Activated CD4-positive, alpha-beta memory T cell treated with anti-CD3 and anti-CD28 coated beads for 36 hours (primary cell): ENCODE data around the gene NFIA. TPM values are rescaled to one million over a fixed set of nuclear protein-coding genes. Genes with fewer than 3 reads are reported as not detected.
A peak's percentile ranks its signal among the peaks of the same experiment; 100 is the strongest.

Source experiments
- CTCF ChIA-PET: fragments of 350-600 bp; sonication (Branson Sonifier 250); formaldehyde crosslinking; loops from one replicate; lab custom pipeline; 2021; ENCODE audit warnings: antibody characterized with exemption, inconsistent platforms; lab: Charles Lee
- POLR2A ChIA-PET: fragments of 350-600 bp; sonication (Branson Sonifier 250); formaldehyde crosslinking; loops from one replicate; lab custom pipeline; 2021; ENCODE audit warnings: antibody characterized with exemption; lab: Charles Lee
- DNase-seq: peaks from one replicate; pipeline ENCODE4 v3.0.0-alpha.2; 2020
- H3K27ac Mint-ChIP-seq: one replicate; pipeline ENCODE4 v1.8.0; 2021; ENCODE audit warnings: mixed read lengths
- H3K27me3 Mint-ChIP-seq: one replicate; pipeline ENCODE4 v1.8.0; 2021; ENCODE audit warnings: mixed read lengths
- H3K36me3 Mint-ChIP-seq: one replicate; pipeline ENCODE4 v1.8.0; 2021; ENCODE audit warnings: mixed read lengths
- H3K4me1 Mint-ChIP-seq: one replicate; pipeline ENCODE4 v1.8.0; 2021; ENCODE audit warnings: low read depth, mixed read lengths
- H3K4me3 Mint-ChIP-seq: one replicate; pipeline ENCODE4 v1.8.0; 2021; ENCODE audit warnings: mild to moderate bottlenecking, mixed read lengths
- H3K9me3 Mint-ChIP-seq: one replicate; pipeline ENCODE4 v1.8.0; 2021; ENCODE audit warnings: mixed read lengths
- intact Hi-C: fragments of 100-400 bp; cut with micrococcal nuclease; formaldehyde crosslinking; loops from one replicate; pipeline ENCODE4 v1.15.1; 2023
- total RNA-seq, 2 experiments: library from RNA; stranded (reverse); gene quantifications; one replicate each; pipeline ENCODE4 v1.2.3, GENCODE V29; 2021

NFIA gene
- total RNA-seq, 2 experiments from 2014 or later: 5.3 to 7.1 TPM

- Mint-ChIP-seq H3K4me1 (peaks cover 29% of the 10 kb centered on the region), H3K27ac (no peak overlapping the region)
Observed at GRCh38 chr1:61282387-61282786, 200.0 kb downstream of the NFIA start.

GRCh38 chr1:61284248-61284854, 202.0 kb downstream of the NFIA start:
- Mint-ChIP-seq H3K27ac (no peak overlapping the region), H3K4me1 (peaks cover 19% of the 10 kb centered on the region), H3K36me3 (no peaks in the 10 kb centered on the region), H3K9me3 (no peaks in the 10 kb centered on the region), H3K27me3 (no peaks in the 10 kb centered on the region), H3K4me3 (no peak overlapping the region)
- CTCF ChIA-PET: no interaction called here
- POLR2A ChIA-PET: interaction anchor here (1.2 kb wide), 2 partner anchors 13 to 17 kb away, joined by 5 to 6 read pairs; no protein-coding TSS in a partner anchor
- intact Hi-C loops: no loop called here
- peak; percentile 21 for DNase-seq

More at GRCh38 chr1:61282387-61282786, 200.0 kb downstream of the NFIA start:
- no peak for DNase-seq
- Mint-ChIP-seq H3K27me3 (no peaks in the 10 kb centered on the region), H3K4me3 (no peak overlapping the region), H3K9me3 (no peaks in the 10 kb centered on the region), H3K36me3 (no peaks in the 10 kb centered on the region)
- ChIA-PET CTCF (no interaction called here), POLR2A (no interaction called here)
- intact Hi-C loops: no loop called here

DNA sequence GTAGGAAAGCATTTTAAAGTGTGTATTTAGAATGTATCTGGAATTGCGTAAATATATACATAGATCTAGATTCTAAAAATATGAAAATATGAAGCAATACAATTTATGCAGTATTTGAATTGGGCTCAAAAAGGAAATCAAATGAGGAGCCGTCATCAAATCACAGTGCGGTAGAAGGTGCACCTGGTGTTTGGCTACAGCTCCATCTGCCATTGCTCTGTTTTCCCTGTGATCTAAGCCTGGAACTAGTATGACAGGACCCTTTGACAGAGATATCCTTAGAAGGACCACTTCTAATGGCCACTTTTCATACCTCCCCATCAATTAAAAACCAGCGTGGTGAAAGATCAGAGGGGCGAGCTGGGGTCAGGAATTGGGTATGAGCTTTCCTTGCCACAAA, 202.6 kb downstream of the NFIA start:
- H3K4me3 Mint-ChIP-seq: no peak overlapping the region
- intact Hi-C loops: no loop called here
- CTCF ChIA-PET: no interaction called here

DNA sequence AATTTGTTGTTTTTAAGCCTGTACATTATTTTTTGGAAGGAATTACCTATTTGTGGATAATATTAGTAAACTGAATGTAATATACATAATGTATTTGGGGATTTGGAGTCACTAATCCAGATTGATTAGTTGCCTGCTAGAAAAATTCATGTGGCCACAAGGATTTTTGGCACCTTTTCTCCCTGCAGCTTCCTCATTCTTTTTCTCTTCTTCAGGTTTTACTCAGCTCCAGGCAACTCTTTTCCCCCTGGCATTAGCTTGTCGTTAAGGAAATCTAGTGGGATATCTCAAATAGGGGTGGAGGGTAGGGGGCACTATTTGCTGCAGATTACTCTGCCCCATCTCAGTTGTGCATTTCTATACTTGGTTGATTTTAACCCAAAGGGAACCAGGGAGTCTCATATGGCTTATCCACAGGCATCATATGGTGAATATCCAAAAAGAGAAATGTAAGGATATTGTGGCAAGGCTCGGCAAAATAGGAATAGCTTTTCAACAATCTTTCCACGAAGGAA, 203.1 kb downstream of the NFIA start:
- Mint-ChIP-seq H3K4me1 (peaks cover 11% of the 10 kb centered on the region), H3K27ac (no peak overlapping the region), H3K9me3 (no peaks in the 10 kb centered on the region), H3K4me3 (no peak overlapping the region), H3K27me3 (no peaks in the 10 kb centered on the region), H3K36me3 (no peaks in the 10 kb centered on the region)
- intact Hi-C loops: no loop called here
- ChIA-PET CTCF (no interaction called here), POLR2A (no interaction called here)
- DNase-seq: no peak

More for the DNA sequence above, 202.6 kb downstream of the NFIA start:
- no peaks in the 10 kb centered on the region for H3K36me3 Mint-ChIP-seq
- no peak for DNase-seq
- H3K4me1 Mint-ChIP-seq: peaks cover 14% of the 10 kb centered on the region
- H3K27me3 Mint-ChIP-seq: no peaks in the 10 kb centered on the region
- no peaks in the 10 kb centered on the region for H3K9me3 Mint-ChIP-seq
- POLR2A ChIA-PET: interaction anchor here (1.2 kb wide), 2 partner anchors 13 to 17 kb away, joined by 5 to 6 read pairs; no protein-coding TSS in a partner anchor
- H3K27ac Mint-ChIP-seq: no peak overlapping the region

DNA sequence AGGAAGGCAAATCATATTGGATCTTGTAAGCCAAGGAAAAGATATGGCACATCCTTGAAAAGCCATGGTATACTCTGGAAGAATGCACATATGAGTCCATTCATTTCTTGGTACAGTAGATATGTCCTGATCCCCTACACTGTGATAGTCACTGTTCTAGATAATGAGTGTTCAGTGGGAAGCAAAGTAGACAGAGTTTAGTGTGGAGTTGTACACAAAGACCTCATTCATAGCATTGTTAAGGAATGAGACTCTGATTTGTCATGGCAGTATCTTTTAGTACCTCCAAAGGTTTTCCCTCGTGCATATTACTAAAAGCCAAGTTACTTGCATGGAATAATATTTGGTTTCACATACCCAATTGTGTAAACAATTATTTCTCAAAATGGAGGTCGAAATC, 204.7 kb downstream of the NFIA start:
- POLR2A ChIA-PET: no interaction called here
- Mint-ChIP-seq H3K4me3 (no peak overlapping the region), H3K27ac (no peak overlapping the region), H3K36me3 (no peaks in the 10 kb centered on the region), H3K9me3 (no peaks in the 10 kb centered on the region), H3K27me3 (no peaks in the 10 kb centered on the region), H3K4me1 (peaks cover 11% of the 10 kb centered on the region)
- no peak for DNase-seq
- intact Hi-C loops: no loop called here
- CTCF ChIA-PET: no interaction called here

GRCh38 chr1:61287734-61288133, 205.4 kb downstream of the NFIA start:
- POLR2A ChIA-PET: no interaction called here
- no peaks in the 10 kb centered on the region for H3K27me3 Mint-ChIP-seq
- no peak for DNase-seq
- H3K36me3 Mint-ChIP-seq: no peaks in the 10 kb centered on the region
- H3K4me1 Mint-ChIP-seq: peaks cover 11% of the 10 kb centered on the region
- no peak overlapping the region for H3K27ac Mint-ChIP-seq
- CTCF ChIA-PET: no interaction called here
- no peaks in the 10 kb centered on the region for H3K9me3 Mint-ChIP-seq
- H3K4me3 Mint-ChIP-seq: no peak overlapping the region
- intact Hi-C loops: no loop called here

DNA sequence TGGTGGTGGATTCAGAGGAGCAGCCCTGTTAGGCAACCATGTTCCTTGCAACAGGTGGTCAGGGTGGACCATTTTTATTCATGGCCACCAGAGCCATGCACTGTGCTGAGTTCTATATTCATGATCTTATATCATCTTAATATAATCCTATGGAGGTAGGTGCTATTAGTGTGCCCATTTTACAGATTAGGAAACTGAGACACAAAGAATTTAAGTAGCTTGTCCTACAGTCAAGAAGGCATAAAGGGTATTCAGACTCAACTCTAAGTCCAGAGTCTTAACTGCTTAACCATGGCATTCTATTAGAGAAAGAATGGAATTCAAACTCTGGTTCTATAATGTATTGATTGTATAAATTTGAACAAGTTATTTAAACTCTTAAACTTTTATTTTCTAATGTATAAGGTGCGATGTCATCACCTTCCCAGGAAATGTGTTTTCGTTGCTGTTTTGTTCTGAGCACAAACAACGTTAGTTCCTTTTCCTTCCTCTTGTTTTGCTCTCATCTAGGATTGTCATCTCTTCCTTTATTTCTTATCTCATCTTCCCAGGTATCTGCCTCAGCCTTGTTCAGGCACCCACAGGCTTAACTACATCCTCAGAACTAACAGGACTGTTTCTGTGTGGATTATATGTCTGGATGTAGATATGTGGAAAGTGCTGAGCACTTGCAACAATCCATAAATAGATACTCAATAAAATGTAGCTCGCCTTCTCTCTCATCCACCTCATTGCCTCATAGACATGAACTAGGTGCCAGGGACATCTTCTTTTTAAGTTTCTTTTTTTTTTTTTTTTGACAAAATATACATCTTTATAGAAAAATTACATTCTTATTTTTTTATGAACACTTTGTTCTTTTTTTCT, 207.1 kb downstream of the NFIA start:
- peaks cover 4% of the 10 kb centered on the region for H3K4me1 Mint-ChIP-seq
- no peak overlapping the region for H3K27ac Mint-ChIP-seq
- CTCF ChIA-PET: no interaction called here
- no peaks in the 10 kb centered on the region for H3K9me3 Mint-ChIP-seq
- intact Hi-C loops: no loop called here
- H3K4me3 Mint-ChIP-seq: no peak overlapping the region
- H3K36me3 Mint-ChIP-seq: no peaks in the 10 kb centered on the region
- no peak for DNase-seq
- POLR2A ChIA-PET: no interaction called here
- no peaks in the 10 kb centered on the region for H3K27me3 Mint-ChIP-seq

GRCh38 chr1:61290525-61290924, 208.2 kb downstream of the NFIA start:
- H3K36me3 Mint-ChIP-seq: no peaks in the 10 kb centered on the region
- DNase-seq: no peak
- H3K4me3 Mint-ChIP-seq: no peak overlapping the region
- intact Hi-C loops: no loop called here
- H3K27ac Mint-ChIP-seq: no peak overlapping the region
- CTCF ChIA-PET: no interaction called here
- no peaks in the 10 kb centered on the region for H3K4me1 Mint-ChIP-seq
- H3K27me3 Mint-ChIP-seq: no peaks in the 10 kb centered on the region
- POLR2A ChIA-PET: no interaction called here
- no peaks in the 10 kb centered on the region for H3K9me3 Mint-ChIP-seq

DNA sequence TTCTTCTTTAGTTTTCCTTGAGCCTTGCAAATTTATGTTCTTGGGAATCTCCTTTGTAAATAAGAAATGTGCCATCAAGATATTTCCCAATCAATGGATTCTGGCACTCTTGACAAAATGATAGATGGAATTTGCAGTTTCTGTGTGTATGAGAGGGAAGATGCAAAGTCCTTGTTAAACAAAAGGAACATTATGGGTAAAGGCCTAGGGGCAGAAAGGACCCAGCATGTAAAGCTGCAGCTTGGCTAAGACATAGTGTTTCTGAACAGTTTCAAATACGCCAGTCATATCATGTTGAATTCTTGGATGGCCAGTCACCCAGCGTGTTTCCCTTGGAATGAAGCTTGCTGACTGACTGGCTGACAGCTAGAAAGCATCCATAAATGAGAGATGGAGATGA, 210.8 kb downstream of the NFIA start:
- Mint-ChIP-seq H3K36me3 (no peaks in the 10 kb centered on the region), H3K27me3 (no peaks in the 10 kb centered on the region), H3K27ac (no peak overlapping the region), H3K4me3 (no peak overlapping the region), H3K9me3 (peaks cover 5% of the 10 kb centered on the region), H3K4me1 (no peaks in the 10 kb centered on the region)
- ChIA-PET CTCF (no interaction called here), POLR2A (no interaction called here)
- no peak for DNase-seq
- intact Hi-C loops: no loop called here

DNA sequence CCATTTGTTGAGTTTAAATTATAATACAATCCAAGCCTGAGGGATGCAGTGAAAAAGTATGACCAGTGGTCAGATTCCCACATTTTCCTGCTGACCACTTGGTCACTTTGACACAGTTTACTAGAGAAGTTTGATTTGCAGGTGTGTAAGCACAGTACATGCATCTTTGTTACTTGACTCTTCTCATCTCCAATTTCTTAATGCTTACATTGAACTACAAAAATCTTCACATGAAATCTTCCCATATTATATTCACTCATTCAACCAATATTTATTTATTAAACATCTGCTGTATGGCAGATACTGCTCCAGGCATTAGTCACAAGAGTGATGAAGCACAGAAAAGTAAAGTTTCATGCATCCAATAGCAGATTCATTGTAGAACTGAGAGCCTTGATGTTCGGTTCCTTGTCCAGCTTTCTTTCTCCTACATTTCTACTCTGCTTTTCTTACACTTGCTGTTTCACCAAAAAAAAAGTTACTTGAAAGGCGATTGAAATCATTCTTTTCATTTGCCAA, 211.7 kb downstream of the NFIA start:
- POLR2A ChIA-PET: no interaction called here
- no peak overlapping the region for H3K4me3 Mint-ChIP-seq
- H3K9me3 Mint-ChIP-seq: peaks cover 5% of the 10 kb centered on the region
- no peak overlapping the region for H3K27ac Mint-ChIP-seq
- intact Hi-C loops: no loop called here
- no peak for DNase-seq
- CTCF ChIA-PET: no interaction called here
- no peaks in the 10 kb centered on the region for H3K4me1 Mint-ChIP-seq
- H3K27me3 Mint-ChIP-seq: no peaks in the 10 kb centered on the region
- H3K36me3 Mint-ChIP-seq: peaks cover 2% of the 10 kb centered on the region

DNA sequence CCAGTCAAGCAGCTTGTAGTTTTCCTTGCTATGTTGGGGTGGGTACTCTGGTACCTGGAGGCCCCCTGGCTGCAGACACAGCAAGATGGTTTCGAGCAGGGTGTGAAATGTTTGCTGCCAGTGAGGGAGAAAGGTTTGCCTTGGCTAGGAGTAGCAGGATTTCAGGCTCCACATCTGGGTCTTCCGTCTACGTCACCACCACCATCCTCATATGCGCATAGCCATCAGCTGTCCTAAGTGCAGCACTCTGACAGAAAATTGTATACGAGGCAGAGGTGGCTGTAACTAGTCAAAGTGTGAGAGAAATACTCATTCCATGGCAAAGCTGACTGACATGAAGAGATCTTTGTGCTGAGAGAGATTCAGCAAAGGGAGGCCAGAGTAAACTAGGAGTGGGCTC, 212.6 kb downstream of the NFIA start:
- H3K4me1 Mint-ChIP-seq: no peaks in the 10 kb centered on the region
- intact Hi-C loops: no loop called here
- ChIA-PET CTCF (no interaction called here), POLR2A (no interaction called here)
- H3K27me3 Mint-ChIP-seq: no peaks in the 10 kb centered on the region
- H3K36me3 Mint-ChIP-seq: peaks cover 4% of the 10 kb centered on the region
- no peak overlapping the region for H3K27ac Mint-ChIP-seq
- H3K9me3 Mint-ChIP-seq: peaks cover 5% of the 10 kb centered on the region
- DNase-seq: no peak
- H3K4me3 Mint-ChIP-seq: no peak overlapping the region

DNA sequence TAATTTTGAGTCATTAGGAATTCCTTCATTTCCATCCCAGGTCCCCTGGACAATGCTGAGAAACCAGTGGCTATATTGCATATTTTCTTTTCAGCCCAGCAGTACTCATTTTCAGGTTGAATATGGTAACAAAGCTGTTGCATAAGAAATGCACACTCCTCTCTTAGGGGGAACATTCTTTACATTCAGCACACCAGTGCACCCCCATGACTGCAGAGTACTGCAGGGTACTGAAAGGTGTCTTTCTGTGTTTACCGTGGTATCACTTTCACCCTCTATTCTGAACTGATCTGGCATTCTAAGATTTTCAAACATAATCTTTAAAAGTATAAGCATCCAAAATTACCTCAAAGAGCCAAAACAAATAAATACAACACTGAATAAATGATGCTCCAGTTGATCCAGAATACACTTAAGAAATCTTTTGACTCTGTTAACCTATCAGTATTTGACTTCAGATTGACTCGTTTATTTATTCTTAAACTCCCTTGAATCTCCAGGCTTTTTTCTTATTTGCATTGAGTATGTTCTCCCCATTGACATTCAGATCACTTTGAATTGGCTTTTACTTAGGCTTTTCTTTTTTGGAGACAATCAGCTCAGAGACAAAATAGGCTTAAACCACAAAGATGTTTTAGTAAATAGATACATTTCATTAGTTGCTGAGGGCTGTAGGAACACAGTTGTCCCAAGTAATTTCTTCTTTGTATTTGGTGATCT, 213.6 kb downstream of the NFIA start:
- intact Hi-C loops: no loop called here
- ChIA-PET CTCF (no interaction called here), POLR2A (no interaction called here)
- H3K9me3 Mint-ChIP-seq: peaks cover 5% of the 10 kb centered on the region
- DNase-seq: no peak
- H3K36me3 Mint-ChIP-seq: peaks cover 4% of the 10 kb centered on the region
- H3K27ac Mint-ChIP-seq: no peak overlapping the region
- H3K4me3 Mint-ChIP-seq: no peak overlapping the region
- no peaks in the 10 kb centered on the region for H3K27me3 Mint-ChIP-seq
- peaks cover 3% of the 10 kb centered on the region for H3K4me1 Mint-ChIP-seq
